Endothelial cell (in vitro differentiated cells): ENCODE measurements around the gene ENTPD2. TPM values are rescaled to one million over a fixed set of nuclear protein-coding genes. Genes with fewer than 3 reads are reported as not detected.
"Not testable (repeated sequence)": the region's sequence is repeated elsewhere in the genome, so short reads cannot be mapped to it uniquely, and the experiment has no call there.

Experiments
- DNase-seq: peaks from one replicate; pipeline ENCODE4 v3.0.0; 2021; ENCODE audit warnings: low spot score
- H3K27ac Mint-ChIP-seq: one replicate; pipeline ENCODE4 v1.8.0; 2021; ENCODE audit warnings: mixed read lengths, inconsistent platforms; ENCODE audit not compliant: unreplicated experiment
- H3K27me3 Mint-ChIP-seq: one replicate; pipeline ENCODE4 v1.8.0; 2021; ENCODE audit warnings: mild to moderate bottlenecking, moderate library complexity, mixed read lengths, inconsistent platforms; ENCODE audit not compliant: unreplicated experiment
- H3K36me3 Mint-ChIP-seq: one replicate; pipeline ENCODE4 v1.8.0; 2021; ENCODE audit warnings: mild to moderate bottlenecking, low read depth, mixed read lengths, inconsistent platforms; ENCODE audit not compliant: unreplicated experiment
- H3K4me1 Mint-ChIP-seq: one replicate; pipeline ENCODE4 v1.8.0; 2021; ENCODE audit warnings: mild to moderate bottlenecking, mixed read lengths, inconsistent platforms; ENCODE audit not compliant: unreplicated experiment
- H3K4me3 Mint-ChIP-seq: one replicate; pipeline ENCODE4 v1.8.0; 2021; ENCODE audit warnings: mild to moderate bottlenecking, mixed read lengths, inconsistent platforms; ENCODE audit not compliant: unreplicated experiment
- H3K9me3 Mint-ChIP-seq: one replicate; pipeline ENCODE4 v1.8.0; 2021; ENCODE audit warnings: mixed read lengths, inconsistent platforms; ENCODE audit not compliant: unreplicated experiment
- total RNA-seq: library from RNA; stranded (reverse); fragmentation: NEBNext Ultra II Directional; extraction: Animal tissue kit (Norgen Biotek cat#: 25700); gene quantifications from one replicate; pipeline ENCODE4 v1.2.1, GENCODE V29; 2021; ENCODE audit not compliant: unreplicated experiment
- TF ChIP-seq, protein P1 (sequence below): fragments of 200-600 bp; sonication (generic); IDR thresholded peaks from one replicate; pipeline ENCODE4 v1.5.0; 2021; ENCODE audit warnings: antibody characterized with exemption; ENCODE audit not compliant: unreplicated experiment

The ENTPD2 gene
- total RNA-seq, 1 donor from 2014 or later = 55.6 TPM

- H3K9me3 Mint-ChIP-seq = no peaks in the 10 kb centered on the region
- peaks cover 3% of the 10 kb centered on the region for H3K27me3 Mint-ChIP-seq
- no peak overlapping the region for H3K27ac Mint-ChIP-seq
- no peaks in the 10 kb centered on the region for H3K4me1 Mint-ChIP-seq
- H3K4me3 Mint-ChIP-seq = no peak overlapping the region
- H3K36me3 Mint-ChIP-seq = peaks cover 4% of the 10 kb centered on the region
- no peak for DNase-seq
- TF ChIP-seq, protein P1, sequence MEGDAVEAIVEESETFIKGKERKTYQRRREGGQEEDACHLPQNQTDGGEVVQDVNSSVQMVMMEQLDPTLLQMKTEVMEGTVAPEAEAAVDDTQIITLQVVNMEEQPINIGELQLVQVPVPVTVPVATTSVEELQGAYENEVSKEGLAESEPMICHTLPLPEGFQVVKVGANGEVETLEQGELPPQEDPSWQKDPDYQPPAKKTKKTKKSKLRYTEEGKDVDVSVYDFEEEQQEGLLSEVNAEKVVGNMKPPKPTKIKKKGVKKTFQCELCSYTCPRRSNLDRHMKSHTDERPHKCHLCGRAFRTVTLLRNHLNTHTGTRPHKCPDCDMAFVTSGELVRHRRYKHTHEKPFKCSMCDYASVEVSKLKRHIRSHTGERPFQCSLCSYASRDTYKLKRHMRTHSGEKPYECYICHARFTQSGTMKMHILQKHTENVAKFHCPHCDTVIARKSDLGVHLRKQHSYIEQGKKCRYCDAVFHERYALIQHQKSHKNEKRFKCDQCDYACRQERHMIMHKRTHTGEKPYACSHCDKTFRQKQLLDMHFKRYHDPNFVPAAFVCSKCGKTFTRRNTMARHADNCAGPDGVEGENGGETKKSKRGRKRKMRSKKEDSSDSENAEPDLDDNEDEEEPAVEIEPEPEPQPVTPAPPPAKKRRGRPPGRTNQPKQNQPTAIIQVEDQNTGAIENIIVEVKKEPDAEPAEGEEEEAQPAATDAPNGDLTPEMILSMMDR = peak; percentile 45
These were observed 18.4 kb downstream of the ENTPD2 start for GRCh38 chr9:137035507-137035834.

DNA sequence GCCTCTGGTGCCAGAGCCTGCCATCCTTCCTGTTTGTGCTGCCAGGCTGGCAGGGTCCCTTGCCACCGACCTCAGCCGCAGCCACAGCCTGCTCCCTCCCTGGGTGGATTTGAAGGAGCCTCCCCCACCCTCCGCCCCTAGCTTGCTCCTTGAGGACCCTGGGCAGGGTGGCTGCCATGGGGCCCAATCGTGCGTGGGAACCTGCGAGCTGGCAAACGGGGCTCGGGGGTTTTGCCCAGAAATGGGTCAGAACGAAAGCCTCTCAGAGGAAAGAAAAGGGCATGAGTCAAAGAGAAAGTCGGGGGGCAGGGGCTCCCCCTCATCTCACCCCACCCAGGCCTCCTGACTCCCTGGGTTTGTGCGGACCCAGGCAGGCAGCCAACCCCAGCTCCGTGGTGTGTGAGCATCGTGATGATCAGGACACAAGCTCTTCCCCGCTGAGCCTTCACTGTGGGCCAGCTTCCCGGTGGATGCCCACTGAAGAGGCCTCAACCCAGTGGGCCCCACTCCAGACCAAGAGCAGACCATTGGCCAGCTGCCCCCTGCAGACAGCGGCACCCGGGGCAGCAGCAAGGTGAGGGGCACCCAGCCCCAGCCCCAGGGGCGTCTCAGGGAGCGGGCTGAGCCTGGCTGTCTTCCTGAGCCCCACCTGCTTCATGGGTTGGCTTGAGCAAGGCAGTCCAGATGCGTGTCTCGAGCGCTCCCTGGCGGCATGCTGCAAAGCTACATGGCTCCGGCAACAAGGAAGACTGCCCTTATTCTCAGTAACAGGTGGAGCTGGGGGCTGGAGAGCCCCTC lies 19.0 kb downstream of the ENTPD2 start:
- TF ChIP-seq, protein P1 = peak; percentile 67
- peak; percentile 90 for DNase-seq
- Mint-ChIP-seq H3K36me3 (peaks cover 4% of the 10 kb centered on the region), H3K27ac (no peak overlapping the region), H3K9me3 (no peaks in the 10 kb centered on the region), H3K27me3 (peaks cover 3% of the 10 kb centered on the region), H3K4me3 (no peak overlapping the region), H3K4me1 (no peaks in the 10 kb centered on the region)

DNA sequence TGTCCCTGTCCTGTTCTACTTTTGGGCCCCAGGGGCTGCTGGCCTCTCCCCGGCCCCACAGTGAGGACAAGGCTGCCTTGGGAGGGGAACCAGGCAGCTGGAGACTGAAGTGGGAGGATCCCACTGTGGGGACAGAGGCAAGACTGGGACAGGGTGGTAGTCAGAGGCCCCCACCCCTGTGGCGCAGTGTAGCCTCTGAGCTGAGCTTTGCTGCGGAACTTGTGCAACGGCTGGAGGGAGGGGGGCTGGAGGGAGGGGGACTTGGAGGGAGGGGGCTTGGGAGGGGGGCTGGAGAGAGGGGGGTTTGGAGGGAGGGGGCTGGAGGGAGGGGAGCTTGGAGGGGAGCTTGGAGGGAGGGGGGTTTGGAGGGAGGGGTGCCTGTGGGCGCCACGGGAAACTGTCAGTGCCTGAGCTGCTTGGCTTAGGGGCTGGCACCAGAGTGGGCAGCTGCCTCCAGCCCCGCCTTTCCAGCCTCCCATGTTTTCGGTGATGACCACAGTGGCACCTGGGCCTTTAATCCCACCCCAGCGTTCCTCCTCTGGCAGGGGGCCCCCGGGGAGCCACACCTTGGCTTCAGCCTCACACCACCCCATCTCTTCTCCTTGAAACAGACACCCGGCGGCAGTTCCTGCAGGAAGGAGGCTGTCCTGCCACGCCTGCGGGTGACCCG lies 19.7 kb downstream of the ENTPD2 start:
- Mint-ChIP-seq H3K4me1 (no peaks in the 10 kb centered on the region), H3K9me3 (no peaks in the 10 kb centered on the region), H3K27ac (no peak overlapping the region), H3K27me3 (peaks cover 6% of the 10 kb centered on the region), H3K36me3 (peaks cover 4% of the 10 kb centered on the region), H3K4me3 (no peak overlapping the region)
- no peak for DNase-seq
- TF ChIP-seq, protein P1 = no peak

DNA sequence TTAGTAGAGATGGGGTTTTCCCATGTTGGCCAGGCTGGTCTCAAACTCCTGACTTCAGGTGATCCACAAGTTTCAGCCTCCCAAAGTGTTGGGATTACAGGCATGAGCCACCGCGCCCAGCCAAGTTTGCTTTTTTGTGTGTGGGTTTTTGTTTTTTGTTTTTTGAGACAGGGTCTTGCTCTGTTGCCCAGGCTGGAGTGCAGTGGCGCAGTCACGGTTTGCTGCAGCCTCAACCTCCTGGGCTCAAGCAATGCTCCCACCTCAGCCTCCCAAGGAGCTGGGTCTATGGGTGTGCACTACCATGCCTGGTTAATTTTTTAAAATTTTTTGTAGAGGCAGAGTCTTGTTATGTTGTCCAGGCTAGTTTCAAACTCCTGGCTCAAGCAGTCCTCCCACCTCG lies 20.4 kb downstream of the ENTPD2 start:
- H3K9me3 Mint-ChIP-seq, H3K27ac Mint-ChIP-seq, H3K4me1 Mint-ChIP-seq, DNase-seq, H3K36me3 Mint-ChIP-seq, H3K4me3 Mint-ChIP-seq, H3K27me3 Mint-ChIP-seq: not testable (repeated sequence)

GRCh38 chr9:137032858-137033257 lies 21.0 kb downstream of the ENTPD2 start:
- peak overlapping the region; percentile 48 for H3K27ac Mint-ChIP-seq

More at GRCh38 chr9:137032858-137033257, 21.0 kb downstream of the ENTPD2 start:
- Mint-ChIP-seq H3K4me3 (no peak overlapping the region), H3K9me3 (no peaks in the 10 kb centered on the region), H3K36me3 (peaks cover 4% of the 10 kb centered on the region), H3K27me3 (peaks cover 6% of the 10 kb centered on the region), H3K4me1 (no peaks in the 10 kb centered on the region)
- TF ChIP-seq, protein P1 = no peak
- no peak for DNase-seq
